ENCODE results near the gene RBM47.

RBM47 gene

DNA sequence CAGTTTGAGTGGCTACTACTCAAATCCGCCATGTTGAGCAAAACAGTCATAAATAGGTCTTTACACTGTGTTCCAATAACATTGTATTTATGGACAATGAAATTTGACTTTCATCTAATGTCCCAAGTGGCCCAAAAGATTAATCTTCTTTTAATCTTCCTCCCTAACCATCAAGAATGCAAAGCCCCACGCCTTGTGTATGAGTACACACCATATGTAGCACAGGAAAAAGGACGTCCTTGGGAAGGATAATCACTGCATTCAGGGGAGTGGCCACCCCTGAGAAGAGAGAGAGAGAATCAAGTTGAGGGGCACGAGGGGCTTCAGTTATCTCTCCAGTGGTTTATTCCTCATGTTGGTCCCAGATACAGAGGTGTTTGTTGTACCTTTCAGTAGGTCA, 33.1 kb downstream of the RBM47 start:
- no peak for TF ChIP-seq CTCF (IDR thresholded peaks at IDR 0.05)
- Histone ChIP-seq H3K9me3 (no peaks in the 10 kb centered on the region), H3K4me3 (ENCODE audit: low read depth in 1 of 2, low read length in 1 of 2) (no peak overlapping the region), H3K4me1 (ENCODE audit: control insufficient read depth in 1 of 2, insufficient read depth in 1 of 2, low read depth in 1 of 2, low read length in 1 of 2) (peaks cover 24 to 30% of the 10 kb centered on the region in 2 experiments), H3K36me3 (peaks cover 48% of the 10 kb centered on the region), H3K27ac (no peak overlapping the region), H3K27me3 (no peaks in the 10 kb centered on the region)

DNA sequence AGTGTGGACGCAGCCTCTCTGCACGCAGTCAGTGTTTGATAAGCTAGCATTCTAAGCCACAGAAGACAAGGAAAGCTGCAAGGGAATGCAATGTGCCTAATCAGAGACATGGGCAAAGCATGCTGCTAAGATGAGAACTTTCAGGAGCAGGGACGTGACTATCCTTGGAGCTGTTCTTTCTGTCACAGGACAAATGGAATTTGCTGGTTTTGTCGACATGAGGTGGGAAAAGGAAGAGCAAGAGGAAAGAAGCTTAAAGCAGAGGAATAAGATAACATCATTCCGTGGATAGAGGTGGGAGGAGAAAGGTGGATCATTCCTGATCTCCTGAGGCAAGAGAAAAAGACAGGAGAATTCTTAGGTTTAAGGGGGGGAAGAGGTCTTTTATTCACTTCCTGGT, 33.7 kb downstream of the RBM47 start:
- peaks cover 54% of the 10 kb centered on the region for H3K36me3 ChIP-seq
- no peak overlapping the region for H3K4me3 ChIP-seq (ENCODE audit: low read depth in 1 of 2, low read length in 1 of 2)
- no peaks in the 10 kb centered on the region for H3K27me3 ChIP-seq
- TF ChIP-seq CTCF (IDR thresholded peaks at IDR 0.05) = no peak
- H3K4me1 ChIP-seq (ENCODE audit: control insufficient read depth in 1 of 2, insufficient read depth in 1 of 2, low read depth in 1 of 2, low read length in 1 of 2) = peaks cover 18 to 24% of the 10 kb centered on the region in 2 experiments
- no peaks in the 10 kb centered on the region for H3K9me3 ChIP-seq
- no peak overlapping the region for H3K27ac ChIP-seq

DNA sequence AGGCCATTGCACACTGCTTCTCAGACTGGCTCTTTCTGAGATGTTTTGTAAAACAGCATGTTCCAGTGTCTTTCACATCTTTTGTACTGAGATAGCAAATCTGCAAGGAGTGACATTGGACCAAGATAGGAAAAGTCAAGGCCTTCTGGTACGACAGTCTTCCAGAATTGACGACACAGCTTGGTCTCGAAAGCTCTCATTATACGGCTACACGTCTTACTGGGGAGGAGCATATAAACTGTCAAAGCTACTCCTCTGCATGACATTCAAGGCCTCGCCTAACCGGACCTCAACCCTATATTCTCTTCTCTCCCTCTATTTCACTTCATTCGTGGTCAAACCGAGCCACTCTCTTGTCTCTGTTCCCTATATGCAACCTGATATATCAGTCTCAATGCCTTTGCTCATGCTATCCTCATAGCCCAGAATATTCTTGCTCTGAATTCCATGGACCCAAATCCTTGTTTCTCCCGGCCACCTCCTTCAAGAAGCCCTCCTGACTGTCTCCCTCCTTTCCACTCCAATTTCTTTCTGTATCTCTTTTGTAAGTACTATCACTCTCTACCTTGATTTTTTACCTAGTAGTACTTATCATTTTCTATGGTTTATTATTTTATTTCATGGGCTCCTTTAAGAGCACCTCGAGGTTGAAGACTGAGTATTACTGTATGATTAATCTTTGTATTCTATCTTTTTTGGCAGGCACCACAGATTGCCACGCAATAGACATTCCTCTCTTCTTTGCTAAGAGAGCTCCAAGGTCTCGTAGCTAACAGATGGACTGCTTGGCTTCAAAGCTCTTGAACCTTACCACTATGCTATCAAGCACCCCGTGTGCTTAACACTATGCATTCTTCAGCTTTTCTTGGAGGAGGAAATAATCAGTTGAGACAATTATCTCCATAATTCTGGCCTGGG, 35.1 kb downstream of the RBM47 start:
- no peak overlapping the region for H3K27ac ChIP-seq
- no peaks in the 10 kb centered on the region for H3K27me3 ChIP-seq
- H3K36me3 ChIP-seq = peaks cover 68% of the 10 kb centered on the region
- no peak for TF ChIP-seq CTCF (IDR thresholded peaks at IDR 0.05)
- peaks cover 3 to 10% of the 10 kb centered on the region in 2 experiments for H3K4me1 ChIP-seq (ENCODE audit: control insufficient read depth in 1 of 2, insufficient read depth in 1 of 2, low read depth in 1 of 2, low read length in 1 of 2)
- no peak overlapping the region for H3K4me3 ChIP-seq (ENCODE audit: low read depth in 1 of 2, low read length in 1 of 2)
- no peaks in the 10 kb centered on the region for H3K9me3 ChIP-seq

- TF ChIP-seq CTCF (IDR thresholded peaks at IDR 0.05) = no peak
- Histone ChIP-seq H3K9me3 (no peaks in the 10 kb centered on the region), H3K4me1 (ENCODE audit: control insufficient read depth in 1 of 2, insufficient read depth in 1 of 2, low read depth in 1 of 2, low read length in 1 of 2) (peaks cover 16 to 19% of the 10 kb centered on the region in 2 experiments), H3K4me3 (ENCODE audit: low read depth in 1 of 2, low read length in 1 of 2) (no peak overlapping the region), H3K27ac (no peak overlapping the region), H3K27me3 (no peaks in the 10 kb centered on the region), H3K36me3 (peaks cover 66% of the 10 kb centered on the region)
These were observed 37.6 kb downstream of the RBM47 start for GRCh38 chr4:40592034-40592433.

DNA sequence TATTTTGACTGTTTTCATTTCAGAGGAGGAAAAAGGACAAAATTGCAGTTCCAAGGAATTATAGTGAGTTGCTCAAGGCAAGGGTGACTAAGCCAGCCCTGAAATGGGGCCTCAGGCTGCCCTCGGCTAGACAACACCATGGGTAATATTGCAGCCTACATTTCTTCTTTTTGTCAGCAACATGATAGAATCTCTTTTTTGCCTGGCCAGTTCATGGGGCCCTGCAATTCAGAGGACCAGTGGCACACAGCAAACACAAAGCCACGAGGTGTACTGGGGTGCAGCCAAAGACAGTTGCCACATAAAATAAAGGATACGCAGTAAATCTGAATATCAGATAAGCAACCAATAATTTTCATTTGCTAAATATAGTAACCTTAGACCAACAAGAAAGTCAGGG, 41.8 kb downstream of the RBM47 start:
- H3K4me3 ChIP-seq (ENCODE audit: low read depth in 1 of 2, low read length in 1 of 2) = peak overlapping the region; percentile 48 to 56
- no peaks in the 10 kb centered on the region for H3K27me3 ChIP-seq
- H3K4me1 ChIP-seq (ENCODE audit: control insufficient read depth in 1 of 2, insufficient read depth in 1 of 2, low read depth in 1 of 2, low read length in 1 of 2) = peaks cover 49 to 58% of the 10 kb centered on the region in 2 experiments
- peak overlapping the region; percentile 90 for H3K27ac ChIP-seq
- H3K36me3 ChIP-seq = peaks cover 25% of the 10 kb centered on the region
- no peak for TF ChIP-seq CTCF (IDR thresholded peaks at IDR 0.05)
- no peaks in the 10 kb centered on the region for H3K9me3 ChIP-seq
